ELF-1 (cell line): ENCODE measurements around the gene HES7.
A peak's percentile ranks its signal among the peaks of the same experiment; 100 is the strongest.

Experiments
- DNase-seq: peaks from one replicate; pipeline ENCODE4 v3.0.0-alpha.2; 2016; ENCODE audit warnings: low read depth, low spot score

Gene HES7

GRCh38 chr17:8143581-8144400 is 19.9 kb upstream of the HES7 start:
- no peak for DNase-seq

DNA sequence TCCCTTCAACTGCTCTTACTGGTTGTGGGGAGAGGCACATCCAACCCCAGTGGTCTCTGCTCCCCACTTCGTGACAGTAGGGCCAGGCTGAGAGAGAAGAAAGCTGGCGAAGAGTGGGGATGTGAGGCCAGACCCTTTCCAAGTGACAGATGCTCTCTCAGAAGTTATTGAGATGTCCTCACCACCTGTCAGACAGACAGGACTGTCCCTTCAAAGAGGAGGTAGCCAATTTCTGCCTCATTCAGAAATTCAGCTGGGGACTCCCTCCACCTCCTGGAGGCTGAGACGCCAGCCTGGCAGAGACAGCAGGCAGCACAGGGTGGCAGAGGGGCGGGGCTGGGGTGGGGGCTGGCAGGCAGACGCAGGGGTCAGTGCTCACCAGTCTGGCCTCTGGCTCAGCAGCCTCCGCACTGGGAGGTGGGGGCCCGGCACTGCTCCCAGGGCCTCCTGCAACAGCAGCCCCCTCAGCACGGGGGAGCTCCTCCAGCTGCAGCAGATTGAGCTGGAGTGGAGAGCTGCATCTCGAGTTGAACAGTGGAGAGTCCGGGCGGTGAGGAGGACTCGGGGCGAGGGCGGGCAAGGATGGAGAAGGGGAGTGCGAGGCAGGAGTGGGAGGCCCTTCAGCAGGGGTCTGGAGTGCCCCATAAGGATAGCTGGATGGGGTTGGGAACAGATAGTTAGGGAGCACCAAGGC is 19.1 kb upstream of the HES7 start:
- no peak for DNase-seq

- DNase-seq, result no peak
Measured at GRCh38 chr17:8142158-8142886, 18.4 kb upstream of the HES7 start.

GRCh38 chr17:8141741-8142140 is 17.8 kb upstream of the HES7 start:
- no peak for DNase-seq

- no peak for DNase-seq
Measured at GRCh38 chr17:8141045-8141444, 17.1 kb upstream of the HES7 start.

- no peak for DNase-seq
Measured at GRCh38 chr17:8140065-8141029, 16.4 kb upstream of the HES7 start.

DNA sequence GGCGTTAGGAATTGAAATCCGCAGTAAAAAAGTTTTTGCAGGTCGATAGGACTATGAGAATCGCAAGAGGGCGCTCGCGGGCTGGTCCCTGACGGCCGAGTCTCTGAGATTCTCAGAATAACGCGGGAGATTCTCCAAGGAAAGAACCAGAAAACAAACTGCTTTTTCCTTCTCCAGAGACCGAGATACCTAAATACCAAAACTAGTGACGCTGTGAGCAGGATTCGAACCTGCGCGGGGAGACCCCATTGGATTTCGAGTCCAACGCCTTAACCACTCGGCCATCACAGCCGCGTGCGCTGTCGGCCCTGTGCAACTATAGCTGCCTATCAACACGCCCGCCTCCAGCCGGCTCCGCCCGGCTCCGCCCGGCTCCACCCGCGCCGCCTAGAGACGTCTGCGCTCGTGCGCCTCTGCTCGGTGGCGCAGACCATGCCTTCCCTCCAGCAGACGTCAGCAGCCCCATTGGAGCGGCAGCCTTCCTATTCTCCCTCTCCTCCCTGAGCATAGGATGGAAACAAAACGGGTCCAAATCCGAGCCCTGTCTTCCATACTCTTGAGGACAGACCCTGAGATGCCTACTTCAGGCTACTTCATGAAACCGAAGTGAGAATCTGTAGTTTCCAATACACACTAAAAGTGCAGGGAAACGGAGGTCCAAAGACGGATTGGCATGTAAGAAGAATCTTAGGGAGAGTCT is 14.9 kb upstream of the HES7 start:
- peak; percentile 100 for DNase-seq

GRCh38 chr17:8138374-8138671 is 14.4 kb upstream of the HES7 start:
- no peak for DNase-seq

DNA sequence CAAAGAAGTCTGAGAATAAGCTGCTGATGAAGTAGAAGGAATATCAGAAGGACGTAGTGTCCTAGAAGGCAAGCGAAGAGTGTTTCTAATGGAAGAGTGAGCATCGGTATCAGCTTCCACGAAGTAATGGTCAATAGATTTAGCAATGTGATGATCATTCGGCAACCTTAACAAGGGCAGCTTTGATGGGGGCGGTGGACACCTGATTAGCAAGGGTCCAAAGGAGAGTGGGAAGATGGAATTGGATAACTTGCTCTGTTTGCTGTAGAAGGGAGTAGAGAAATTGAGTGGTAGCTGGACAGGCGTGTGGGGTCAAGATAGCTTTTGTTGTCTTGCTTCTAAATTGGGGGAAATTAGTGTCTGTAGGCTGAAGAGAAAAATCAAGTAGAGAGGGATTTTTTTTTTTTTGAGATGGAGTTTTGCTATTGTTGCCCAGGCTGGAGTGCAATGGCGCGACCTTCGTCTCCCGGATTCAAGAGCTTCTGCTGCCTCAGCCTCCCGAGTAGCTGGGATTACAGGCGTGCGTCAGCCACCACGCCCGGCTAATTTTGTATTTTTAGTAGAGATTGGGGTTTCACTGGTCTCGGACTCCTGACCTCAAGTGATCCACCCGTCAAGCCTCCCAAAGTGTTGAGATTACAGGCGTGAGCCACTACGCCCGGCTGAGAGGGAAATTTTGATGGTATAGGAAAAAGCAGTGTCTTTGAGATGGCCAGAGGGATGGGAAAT is 13.9 kb upstream of the HES7 start:
- no peak for DNase-seq

- no peak for DNase-seq
Measured at GRCh38 chr17:8133941-8134340, 10.0 kb upstream of the HES7 start.

- peak; percentile 80 for DNase-seq
Measured at GRCh38 chr17:8133399-8133798, 9.5 kb upstream of the HES7 start.

GRCh38 chr17:8131844-8132441 is 8.0 kb upstream of the HES7 start:
- no peak for DNase-seq

GRCh38 chr17:8128125-8128784 is 4.3 kb upstream of the HES7 start:
- DNase-seq, result no peak

DNA sequence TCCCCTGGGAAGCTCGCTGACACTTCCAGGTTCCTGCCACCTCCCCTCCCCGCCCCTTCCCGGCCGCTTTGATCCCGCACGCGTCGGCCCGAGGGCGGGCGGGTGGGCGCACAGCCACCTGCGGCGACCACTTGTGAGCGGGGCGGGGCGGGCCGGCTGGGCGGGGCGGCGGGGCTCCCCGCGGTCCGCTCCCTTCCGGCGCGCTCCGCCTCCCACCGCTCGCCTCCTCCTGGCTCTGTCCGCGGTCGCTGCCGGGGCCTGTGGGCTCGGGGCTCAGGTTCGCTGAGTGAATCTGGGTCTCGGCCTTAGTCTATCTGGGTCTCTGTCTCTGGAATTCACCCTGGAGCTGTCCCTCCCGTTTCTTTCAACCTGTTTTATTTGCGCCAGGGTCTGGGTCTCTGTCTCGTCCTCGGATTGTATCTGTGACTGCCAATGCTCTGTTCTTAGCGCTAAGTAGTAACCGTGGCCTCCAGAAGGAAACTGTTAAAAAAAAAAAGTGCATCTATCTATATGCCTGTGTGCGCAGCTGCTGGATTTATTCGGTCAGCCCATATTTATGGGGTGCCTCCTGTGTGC is 2.7 kb upstream of the HES7 start:
- DNase-seq, result peak; percentile 72

DNA sequence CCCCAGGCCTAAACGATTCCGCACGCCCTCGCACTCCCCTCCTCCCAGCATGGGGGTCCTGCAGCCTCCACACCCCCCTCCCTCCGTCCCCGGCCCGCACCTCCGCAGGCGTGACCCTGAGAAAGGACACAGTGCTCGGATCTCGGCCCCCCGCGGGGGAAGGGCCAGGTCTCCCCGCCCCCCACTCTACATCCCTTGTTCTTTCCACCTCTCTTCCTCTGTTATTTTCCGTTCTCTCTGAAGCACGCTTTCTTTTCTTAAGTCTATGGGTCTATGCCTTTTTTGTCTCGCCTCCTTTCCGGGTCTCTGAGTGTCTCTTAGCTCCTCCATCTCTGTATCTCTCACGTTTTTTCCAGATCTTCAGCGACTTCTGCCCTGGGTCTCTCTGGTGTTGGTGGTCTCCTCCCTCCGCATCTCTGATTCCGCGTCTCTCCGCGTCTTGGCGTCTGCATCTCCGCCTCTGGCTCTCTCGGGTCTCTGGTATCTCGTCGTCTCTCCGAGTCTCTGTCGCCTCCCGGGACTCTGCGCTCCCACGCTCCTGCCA is 2.1 kb upstream of the HES7 start:
- peak; percentile 66 for DNase-seq

DNA sequence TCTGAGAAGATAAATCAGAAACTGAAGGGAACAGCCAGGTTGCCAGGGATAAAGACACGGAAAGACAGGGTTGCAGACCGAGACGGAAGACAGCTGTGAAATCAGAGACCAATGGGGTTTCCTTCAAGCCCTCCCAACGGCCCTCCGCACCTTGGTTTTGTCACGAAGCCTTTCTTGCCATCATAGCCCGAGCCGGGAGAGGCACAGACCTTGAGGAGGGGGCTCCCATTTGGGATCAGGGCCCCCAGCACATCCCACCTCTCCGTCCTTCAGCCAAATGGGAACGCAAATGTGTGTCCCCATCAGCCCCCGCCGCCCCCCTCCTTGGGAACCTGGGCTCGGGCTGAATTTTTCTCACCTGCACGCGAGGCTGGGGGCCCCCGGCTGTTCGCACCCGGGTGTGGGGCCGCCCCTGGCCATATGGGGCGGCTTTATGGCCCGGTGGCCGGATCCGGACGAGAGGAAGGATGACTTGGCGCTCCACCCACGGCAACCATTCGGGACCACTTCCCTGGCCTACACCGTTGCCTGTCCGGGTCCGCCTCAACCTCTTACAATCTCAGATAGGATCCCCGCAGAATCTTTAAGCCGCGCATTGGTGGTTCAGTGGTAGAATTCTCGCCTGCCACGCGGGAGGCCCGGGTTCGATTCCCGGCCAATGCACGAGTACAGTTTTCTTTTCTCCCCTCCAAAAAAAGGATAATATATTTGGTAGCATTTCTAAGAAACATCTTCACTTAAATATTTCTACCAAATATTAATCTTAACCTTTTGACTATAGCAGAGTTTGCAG is 1.4 kb upstream of the HES7 start:
- DNase-seq, result peak; percentile 90

- DNase-seq, result peak; percentile 50
Measured at GRCh38 chr17:8124350-8125153, 646 bp upstream of the HES7 start.
